Myocyte (in vitro differentiated cells): ENCODE data around the gene MPDZ. TPM values are rescaled to one million over a fixed set of nuclear protein-coding genes. Genes with fewer than 3 reads are reported as not detected.

Source experiments
- DNase-seq: peaks from one replicate; pipeline ENCODE4 v3.0.0-alpha.2; 2012; ENCODE audit warnings: low read depth
- total RNA-seq: library from RNA; depleted of rRNA; stranded (reverse); fragments of >200 nt; gene quantifications from 2 replicates; pipeline ENCODE4 v1.2.3, GENCODE V29; 2014

MPDZ gene
- total RNA-seq, 1 donor from 2014 or later: 33.1 TPM

GRCh38 chr9:13186774-13187173, 92.7 kb downstream of the MPDZ start:
- no peak for DNase-seq

GRCh38 chr9:13186091-13186490, 93.4 kb downstream of the MPDZ start:
- DNase-seq: peak; percentile 13

- peak; percentile 52 for DNase-seq
Measured at GRCh38 chr9:13181652-13182051, 97.8 kb downstream of the MPDZ start.

- peak; percentile 23 for DNase-seq
Measured at GRCh38 chr9:13179257-13179656, 100.2 kb downstream of the MPDZ start.

DNA sequence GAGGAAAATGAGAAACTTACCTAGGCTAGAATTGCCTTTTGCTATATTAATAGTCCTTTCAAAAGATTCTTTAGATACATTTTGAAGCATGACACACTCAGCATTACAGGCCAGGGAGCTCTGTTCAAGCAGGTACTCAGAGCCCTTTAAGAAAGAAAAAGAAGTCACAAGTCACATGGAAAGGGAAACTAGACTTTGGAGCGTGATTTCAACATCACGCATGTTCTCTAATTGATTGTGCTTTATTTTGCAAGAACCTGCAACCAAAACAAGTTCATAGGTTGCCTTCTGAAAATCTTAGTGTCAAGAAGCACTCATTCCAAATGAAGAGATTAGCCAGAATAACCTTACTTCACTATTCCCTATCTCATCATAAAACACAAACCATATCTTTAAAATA, 103.8 kb downstream of the MPDZ start:
- DNase-seq: no peak

DNA sequence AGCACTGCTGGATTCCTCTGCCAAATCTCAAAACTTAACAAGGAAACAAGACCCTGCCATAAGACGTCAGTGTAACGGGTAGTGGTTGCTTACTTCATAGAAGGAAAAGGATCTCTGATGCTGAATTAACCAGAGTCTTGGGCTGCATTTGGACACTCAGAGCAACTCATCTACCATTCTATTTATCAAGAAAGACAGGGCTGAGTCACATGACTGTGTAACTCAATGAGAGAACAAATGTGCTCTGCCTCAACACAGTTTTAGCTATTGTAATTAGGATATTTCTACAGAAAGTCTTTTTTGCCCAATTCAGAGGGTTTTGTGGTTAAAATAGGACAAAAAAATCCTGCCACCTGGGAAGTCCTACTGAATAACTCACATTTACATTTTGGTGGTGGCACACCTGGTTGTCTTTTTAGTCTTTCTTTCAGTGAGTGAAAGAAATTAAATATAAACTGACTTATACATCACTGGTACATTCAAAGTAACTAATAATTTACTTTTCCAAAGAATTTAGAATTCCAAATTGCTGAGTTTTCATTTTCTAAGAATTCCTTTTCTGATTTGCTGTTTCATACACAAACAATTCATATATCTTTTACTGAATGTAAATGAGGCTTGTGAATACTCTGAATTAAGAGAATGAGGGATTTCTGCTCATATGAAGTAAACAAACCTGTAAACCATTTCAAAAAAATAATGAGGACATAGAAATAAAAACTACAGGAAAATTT, 104.4 kb downstream of the MPDZ start:
- no peak for DNase-seq

DNA sequence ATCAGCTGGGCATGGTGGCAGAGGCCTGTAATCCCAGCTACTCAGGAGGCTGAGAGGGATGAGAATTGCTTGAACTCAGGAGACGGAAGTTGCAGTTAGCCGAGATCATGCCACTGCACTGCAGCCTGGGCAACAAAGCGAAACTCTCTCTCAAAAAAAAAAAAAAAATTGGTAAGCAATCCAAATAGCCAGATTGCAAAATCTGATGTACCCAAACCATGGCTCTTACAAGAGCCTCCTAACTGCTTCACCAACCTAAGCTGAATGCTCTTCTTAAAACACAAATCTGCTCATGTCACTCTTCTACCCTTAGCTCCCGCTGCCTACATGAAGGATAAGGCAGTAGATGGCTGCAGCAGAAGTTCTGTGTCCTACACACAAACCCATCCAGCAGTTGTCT, 105.9 kb downstream of the MPDZ start:
- DNase-seq: no peak

- DNase-seq: no peak
Measured at GRCh38 chr9:13171261-13171660, 108.2 kb downstream of the MPDZ start.

- DNase-seq: no peak
Measured at GRCh38 chr9:13166996-13167395, 112.5 kb downstream of the MPDZ start.

GRCh38 chr9:13165956-13166355, 113.5 kb downstream of the MPDZ start:
- no peak for DNase-seq

- no peak for DNase-seq
Measured at GRCh38 chr9:13165236-13165945, 114.1 kb downstream of the MPDZ start.

DNA sequence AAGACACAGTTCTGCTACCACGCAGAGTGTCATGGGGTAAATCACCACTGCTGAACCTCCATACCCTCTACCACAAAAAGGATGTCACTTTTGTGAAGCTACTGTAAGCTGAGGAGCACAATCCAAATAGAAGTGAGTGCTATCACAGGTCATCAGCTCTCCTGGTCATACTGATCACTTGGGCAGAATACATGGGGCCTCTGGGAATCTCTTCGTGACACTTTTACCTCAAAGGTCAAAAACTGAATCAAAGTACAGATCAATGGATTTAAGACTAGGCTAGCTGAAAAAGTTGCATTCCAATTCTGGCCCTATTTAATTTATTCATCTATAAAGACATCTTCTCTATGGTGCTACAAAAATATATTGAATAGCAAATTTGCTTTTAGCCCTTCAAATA, 115.5 kb downstream of the MPDZ start:
- no peak for DNase-seq

DNA sequence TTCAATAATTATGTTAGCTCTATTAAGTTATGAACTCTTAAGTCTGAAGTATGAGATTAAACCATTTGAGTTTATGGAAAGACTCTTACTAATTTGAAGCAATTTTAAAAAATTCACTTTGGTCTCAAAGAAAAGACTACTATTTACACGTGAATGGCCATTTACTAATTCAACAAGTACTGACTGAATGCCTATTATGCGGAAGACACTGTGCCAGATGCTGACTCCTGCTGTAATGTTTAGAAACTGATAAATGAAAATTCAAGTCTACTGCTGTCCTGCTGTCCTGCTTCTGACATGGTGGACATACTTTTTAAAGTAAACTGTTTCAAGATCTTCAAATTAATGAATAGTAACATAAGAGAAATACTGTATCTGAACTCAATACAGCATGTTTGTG, 116.2 kb downstream of the MPDZ start:
- no peak for DNase-seq

DNA sequence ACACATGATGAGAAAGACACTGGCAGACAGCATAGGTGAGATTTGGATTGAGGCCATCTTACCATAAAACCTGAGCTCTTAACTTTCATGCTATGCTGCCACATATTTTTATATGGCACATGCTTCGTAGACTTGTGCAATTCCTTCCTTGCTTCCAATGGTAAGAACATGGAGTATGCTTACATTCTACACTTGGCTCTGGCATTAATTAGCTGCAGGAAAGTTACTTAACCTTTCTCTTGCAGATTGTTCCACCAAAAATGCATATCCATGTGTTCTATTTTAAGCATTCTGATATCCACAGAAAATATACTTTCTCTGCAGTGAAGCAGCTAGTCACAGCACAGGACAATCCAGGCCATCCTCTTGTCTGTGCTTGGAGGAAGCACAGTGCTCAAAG, 119.4 kb downstream of the MPDZ start:
- DNase-seq: no peak

- DNase-seq: no peak
Measured at GRCh38 chr9:13158986-13159385, 120.5 kb downstream of the MPDZ start.

GRCh38 chr9:13151489-13151888, 128.0 kb downstream of the MPDZ start:
- DNase-seq: no peak

DNA sequence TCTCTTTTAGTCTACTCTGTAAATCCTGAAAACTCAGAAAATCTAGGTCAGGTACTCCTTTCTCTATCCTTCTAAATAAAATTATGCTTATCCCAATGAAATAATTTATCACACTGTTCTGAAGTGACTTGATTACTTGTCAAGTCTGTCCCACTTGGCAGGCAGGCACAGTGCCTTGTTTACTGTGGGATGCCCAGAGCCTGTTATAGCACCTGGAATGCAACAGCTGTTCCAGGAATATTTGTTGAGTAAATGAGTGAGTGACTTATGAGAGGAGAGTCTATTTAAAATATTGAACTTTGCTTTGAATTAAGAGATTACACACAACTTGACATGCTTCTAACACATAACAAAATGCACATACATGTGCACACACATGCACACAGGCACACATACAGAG, 130.0 kb downstream of the MPDZ start:
- peak; percentile 88 for DNase-seq

- no peak for DNase-seq
Measured at GRCh38 chr9:13146840-13147239, 132.7 kb downstream of the MPDZ start.

DNA sequence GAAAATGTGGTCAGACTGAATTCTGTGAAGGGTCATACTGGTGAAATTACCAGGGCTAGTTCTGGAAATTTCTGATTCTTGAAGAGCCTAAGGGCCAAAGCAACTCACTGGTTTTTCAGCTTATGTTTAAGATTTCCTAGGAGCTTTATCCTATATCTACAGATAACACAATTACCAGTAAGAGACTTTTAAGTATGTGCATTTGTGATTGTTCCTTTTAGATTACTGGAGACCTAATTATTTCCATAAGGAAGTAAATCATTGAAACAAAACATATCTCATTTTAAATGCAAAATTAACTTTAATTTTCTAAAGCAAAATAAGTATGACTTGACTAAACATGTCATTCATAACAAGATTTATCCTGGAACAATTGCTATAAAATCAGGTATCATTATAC, 134.2 kb downstream of the MPDZ start:
- DNase-seq: no peak

DNA sequence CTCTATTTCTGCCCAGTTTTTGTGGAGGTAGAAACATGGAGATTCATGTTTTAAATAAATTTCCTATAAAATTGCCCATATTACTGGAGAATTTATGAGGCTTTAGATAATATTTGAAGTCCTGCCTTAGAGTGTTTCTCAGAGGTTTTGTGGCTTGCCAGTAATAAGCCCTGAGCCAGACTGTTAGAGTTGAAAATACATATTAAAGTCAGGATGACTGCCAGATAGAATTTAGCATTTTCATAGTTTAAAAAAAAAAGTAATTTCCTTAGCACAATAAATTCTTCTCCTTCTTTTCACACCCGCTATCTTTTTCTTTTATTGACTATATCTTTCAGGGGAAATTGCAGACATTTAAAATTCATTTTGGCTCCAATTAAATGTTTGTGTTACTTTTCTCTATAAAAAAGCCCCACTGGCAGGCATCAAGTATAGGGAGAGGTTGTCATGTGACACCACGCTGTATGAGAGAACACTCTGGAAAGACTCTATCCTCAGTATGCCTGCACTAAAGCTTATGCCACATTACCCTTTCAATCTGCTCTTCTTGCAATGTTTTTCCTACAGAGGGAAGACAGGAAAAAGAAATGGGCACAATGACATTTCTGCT, 135.2 kb downstream of the MPDZ start:
- no peak for DNase-seq

- DNase-seq: no peak
Measured at GRCh38 chr9:13143281-13143680, 136.2 kb downstream of the MPDZ start.

GRCh38 chr9:13142776-13143175, 136.7 kb downstream of the MPDZ start:
- DNase-seq: no peak

DNA sequence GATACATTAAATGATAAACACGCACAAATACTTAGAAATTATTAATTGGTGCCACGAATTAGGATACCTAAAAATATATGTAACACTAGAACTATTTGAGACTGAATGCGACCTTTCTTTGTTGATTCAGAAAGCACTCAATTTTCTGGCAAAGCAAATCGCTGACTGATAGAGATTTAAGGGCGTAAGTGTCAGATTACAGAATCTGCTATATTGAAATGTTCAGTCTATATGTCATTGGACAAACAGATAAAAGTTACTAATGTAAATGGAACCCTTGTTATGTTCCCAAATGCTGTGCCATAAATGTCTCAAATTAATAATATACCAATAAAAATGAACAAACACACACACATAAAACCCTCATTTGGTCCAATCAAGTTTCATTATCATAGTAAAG, 137.9 kb downstream of the MPDZ start:
- DNase-seq: no peak
